DMS79 treated with DMSO at 0.1 percent for 48 hours (cell line): ENCODE measurements around the gene CYP2W1.
"Not testable (repeated sequence)": the region's sequence is repeated elsewhere in the genome, so short reads cannot be mapped to it uniquely, and the experiment has no call there.

ENCODE experiments used
- DNase-seq: peaks from one replicate; lab custom pipeline; 2025; lab: John Stamatoyannopoulos, UW

The CYP2W1 gene

DNA sequence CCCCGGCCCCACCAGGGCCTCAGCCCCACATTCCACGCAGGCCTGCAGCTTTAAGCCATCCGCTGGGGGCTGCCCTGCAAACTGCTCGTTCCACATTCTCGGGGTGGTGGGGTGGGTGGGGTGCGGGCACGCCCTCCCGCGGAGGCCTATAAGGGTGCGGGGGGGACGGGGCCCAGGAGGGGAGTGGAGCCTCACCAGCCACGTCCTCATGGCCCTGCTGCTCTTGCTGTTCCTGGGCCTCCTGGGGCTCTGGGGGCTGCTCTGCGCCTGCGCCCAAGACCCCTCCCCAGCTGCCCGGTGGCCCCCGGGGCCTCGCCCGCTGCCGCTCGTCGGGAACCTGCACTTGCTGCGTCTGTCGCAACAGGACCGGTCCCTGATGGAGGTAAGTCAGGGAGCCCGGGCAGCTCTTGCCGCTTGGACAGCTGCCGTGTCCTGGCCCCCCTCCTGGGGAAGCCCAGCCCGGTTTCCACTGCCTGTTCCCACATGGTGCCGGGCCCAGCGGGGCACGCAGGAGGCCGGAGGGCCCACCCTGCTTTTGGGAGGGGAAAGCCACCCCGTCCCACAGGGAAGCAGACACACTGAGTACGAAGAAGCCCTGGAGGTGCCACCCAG lies at the start of gene CYP2W1:
Gene CYP2W1 (plus strand): TSS at position 178 of the 612 bp plus-strand sequence. CDS start 31 bp downstream, at position 209.
- DNase-seq = no peak

GRCh38 chr7:934469-935163 lies 48.4 kb upstream of the CYP2W1 start:
- no peak for DNase-seq

DNA sequence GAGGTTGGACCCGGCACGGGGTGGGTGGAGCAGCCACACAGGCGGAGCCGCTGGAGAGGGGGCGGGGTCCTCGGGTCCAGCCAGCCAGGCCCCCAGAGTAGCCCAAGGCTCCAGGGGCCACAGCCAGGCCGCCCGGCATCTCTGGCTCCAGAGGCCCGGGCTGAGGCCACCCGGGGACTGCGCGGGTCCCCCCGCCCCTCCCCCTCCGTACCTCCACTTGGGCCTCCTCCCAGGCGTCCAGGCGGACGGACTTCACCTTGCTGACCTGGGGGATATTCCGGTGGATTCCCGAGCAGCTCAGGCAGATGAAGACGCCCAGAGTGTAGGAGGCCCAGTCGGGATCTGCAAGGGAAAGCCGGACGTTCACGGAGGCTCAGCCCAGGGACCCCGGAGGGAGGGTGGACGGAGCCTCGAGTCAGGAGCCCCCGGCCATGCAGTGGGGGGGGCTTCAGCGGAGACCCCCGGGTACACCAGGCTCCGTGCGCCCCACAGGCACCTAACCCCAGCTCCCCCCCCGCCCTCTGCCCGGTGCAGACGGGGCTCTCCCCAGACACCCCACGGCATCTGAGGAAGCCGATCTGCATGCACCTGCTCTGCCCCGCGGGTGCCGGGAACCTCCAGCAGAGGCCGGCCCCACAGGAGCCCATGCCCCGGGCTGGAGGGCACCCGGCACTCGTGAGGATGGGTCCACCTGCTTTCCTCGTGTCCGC lies 47.7 kb upstream of the CYP2W1 start:
- DNase-seq = no peak

DNA sequence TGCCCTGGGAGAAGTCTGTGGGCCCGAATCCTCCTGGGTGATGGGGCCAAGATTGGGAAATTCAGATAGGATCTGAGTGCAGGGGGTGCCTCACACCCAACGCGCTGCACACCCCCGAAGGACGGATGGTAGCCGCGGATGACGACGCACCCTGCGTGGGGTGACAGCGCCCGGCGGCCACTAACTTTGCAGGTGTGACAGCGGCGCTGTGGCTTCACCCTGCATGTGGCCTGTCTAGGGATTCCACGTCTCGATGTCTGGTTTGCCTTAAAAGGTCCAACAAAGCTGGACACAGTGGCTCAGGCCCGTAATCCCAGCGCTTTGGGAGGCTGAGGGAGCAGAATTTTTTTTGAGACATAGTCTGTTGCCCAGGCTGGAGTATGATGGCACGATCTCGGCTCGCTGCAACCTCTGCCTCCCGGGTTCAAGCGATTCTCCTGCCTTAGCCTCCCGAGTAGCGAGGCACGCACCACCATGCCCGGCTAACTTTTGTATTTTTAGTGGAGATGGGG lies 47.1 kb upstream of the CYP2W1 start:
- DNase-seq = no peak

DNA sequence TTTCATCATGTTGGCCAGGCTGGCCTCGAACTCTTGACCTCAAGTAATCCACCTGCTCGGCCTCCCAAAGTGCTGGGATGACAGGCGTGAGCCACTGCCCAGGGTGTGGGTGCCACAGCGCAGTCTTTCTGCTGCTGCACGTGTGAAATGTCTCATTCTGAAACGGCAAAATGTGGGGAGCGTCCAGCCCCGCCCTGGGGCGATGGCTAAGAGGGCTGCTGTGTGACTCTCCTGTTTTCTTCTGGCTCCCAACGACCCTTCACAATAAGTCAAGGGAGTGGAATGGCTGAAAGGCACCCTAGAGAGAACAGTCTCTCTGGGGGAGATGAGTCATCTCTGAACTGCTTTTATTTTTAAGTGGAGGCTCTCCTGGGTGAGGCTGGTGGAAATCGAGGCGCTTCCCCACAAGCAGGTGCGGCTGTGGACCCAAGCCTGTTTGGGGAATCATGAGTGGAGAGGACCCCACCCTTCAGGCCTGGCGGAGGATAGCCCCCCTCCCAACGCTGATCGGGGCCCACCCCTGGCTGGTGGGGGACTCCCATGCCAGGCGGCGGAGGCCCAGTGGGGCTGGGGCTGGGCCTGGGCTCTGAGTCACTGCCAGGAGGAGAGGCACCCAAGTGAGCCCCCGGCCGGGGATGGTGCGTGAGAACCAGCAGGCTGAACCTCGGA lies 46.5 kb upstream of the CYP2W1 start:
- no peak for DNase-seq

DNA sequence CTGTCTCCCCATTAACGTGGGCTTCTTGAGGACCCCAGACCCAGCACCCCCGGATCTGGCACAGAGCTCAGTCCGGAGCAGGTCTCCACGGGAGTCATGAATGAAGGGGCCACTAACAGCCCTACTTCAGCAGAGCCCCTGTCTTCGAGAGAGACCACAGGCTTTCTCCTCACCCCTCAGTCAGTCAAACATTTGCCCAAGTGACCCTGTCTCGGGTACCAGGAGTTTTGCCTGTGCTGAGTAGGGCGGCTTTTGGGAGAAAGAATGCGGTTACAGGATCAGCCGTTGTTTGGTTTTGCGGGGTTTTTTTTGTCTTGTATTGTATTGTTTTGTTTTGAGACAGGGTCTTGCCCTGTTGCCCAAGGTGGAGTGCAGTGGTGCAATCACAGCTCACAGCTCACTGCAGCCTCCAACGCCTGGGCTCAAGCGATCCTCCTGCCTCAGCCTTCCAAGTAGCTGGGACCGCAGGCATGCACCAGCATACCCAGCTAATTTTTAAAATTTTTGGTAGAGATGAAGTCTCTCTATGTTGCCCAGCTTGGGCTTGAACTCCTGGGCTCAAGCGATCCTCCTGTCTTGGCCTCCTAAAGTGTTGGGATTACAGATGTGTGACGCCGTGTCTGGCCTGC lies 45.0 kb upstream of the CYP2W1 start:
- DNase-seq = no peak

- DNase-seq = no peak
Observed at GRCh38 chr7:938546-939185, 44.3 kb upstream of the CYP2W1 start.

GRCh38 chr7:939843-940242 lies 43.1 kb upstream of the CYP2W1 start:
- no peak for DNase-seq

- DNase-seq = no peak
Observed at GRCh38 chr7:940599-941408, 42.2 kb upstream of the CYP2W1 start.

GRCh38 chr7:943793-944192 lies 39.2 kb upstream of the CYP2W1 start:
- DNase-seq = not testable (repeated sequence)

DNA sequence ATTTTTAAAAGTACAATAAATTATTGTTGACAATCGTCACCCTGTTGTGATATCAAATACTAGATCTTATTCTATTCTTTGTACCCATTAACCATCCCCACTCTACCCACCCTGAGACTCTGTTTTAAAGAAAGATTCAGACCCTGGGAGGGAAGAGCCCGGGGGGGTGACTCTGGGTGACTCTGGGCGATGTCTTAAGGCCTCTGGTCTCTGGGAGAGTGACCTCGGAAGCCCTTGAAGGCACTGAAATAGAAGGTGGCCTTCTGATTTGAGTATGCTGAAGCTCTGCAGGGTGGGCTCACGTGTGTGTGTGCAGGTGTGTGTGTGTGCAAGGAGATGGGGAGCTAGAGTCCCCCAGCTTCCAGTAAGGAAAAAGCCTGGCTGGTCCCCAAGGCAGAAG lies 38.2 kb upstream of the CYP2W1 start:
- DNase-seq = no peak

- peak; percentile 44 for DNase-seq
Observed at GRCh38 chr7:945147-945555, 37.8 kb upstream of the CYP2W1 start.

- DNase-seq = peak; percentile 71
Observed at GRCh38 chr7:945556-946255, 37.3 kb upstream of the CYP2W1 start.

GRCh38 chr7:946256-946996 lies 36.6 kb upstream of the CYP2W1 start:
- no peak for DNase-seq

DNA sequence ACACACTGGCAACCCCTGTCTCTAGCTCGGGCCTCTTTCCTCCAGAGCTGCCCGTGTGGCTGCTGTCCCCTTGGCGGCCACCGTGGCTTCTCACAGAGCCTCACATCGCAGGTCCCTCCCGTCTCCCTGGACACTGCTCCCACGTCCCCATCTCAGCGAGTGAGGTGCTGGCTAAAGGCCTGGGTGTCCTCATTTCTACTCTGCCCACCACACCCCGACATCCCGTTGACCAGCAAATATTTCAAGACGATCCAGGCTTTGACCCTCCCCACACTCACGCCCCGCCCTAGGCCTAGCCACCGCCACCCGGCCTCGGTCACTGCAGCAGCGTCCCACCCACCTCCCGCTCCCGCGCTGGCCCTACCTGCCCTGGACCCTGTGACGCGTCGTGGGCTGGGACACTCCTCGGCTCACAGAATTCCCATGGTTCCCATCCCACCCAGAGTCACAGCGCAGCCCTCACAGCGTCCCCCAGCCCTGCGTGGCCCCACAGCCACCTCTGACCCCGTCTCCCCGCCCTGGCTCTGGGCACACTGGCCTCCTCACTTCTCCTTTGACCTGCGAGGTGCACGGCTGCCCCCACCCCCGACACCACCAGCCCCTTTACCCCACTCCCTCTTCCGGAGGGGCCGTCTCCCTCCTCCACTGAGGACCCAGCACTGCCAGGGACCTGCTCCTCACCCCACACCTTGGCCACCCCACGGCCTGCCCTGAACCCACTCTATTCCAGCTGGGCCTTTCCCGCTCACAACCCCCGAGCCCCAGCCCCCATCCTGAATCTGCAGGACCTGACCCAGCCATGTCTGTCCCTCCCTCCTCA lies 35.4 kb upstream of the CYP2W1 start:
- DNase-seq = no peak

DNA sequence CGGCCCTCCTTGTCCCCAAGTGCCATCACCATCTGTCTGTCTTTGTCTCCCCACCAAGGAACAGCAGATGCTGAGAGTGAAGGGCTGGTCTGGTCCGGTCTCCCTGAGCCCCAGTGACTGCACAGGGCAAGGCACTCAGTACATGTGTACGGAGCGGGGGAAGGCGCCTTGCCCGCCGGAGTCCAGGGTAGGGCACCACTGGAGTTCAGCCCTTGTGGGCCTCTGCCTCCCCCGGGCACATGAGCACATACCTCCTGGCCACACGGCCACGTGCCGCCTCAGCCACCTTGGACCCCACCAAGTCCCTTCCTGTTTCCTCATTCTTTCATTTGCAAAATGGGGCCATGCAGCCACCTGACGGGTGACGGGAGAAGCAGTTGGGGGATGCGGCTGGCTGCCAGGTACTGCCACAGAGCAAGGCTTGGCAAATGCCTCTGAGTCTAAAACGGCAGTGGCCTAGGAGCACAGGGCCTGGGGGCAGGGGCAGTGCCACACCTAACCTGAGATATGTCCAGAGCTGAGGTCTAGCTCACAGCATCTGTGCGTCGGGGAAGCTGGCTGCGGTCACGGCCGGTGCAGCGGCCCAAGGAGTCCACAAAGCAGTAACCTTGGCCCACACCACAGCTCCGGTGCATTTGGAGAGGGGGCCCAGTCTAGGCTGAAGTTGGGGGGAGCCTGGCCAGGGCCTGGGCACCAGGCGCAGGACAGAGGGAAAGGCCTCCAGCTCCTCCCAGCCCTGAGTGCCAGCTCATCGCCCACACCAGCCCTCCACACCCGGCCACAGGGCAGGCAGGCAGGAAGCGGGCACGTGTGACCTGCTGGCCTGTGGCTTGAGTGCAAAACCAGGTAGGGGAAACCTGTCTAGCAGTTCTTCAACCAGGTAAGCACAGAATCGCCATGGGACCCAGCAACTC lies 33.7 kb upstream of the CYP2W1 start:
- DNase-seq = no peak

GRCh38 chr7:951881-952547 lies 31.0 kb upstream of the CYP2W1 start:
- no peak for DNase-seq
